ENCODE results near the gene IRGQ.

The IRGQ gene

GRCh38 chr19:43610493-43610892, 14.6 kb upstream of the IRGQ start (continued):
- TF ChIP-seq ZNF488 (tag by site-specific recombination; IDR thresholded peaks at IDR 0.05), result no peak
- TF ChIP-seq ZNF600 (tag by site-specific recombination; IDR thresholded peaks at IDR 0.05), result peak; percentile 68
- no peak for TF ChIP-seq ZNF558 (tag by site-specific recombination; IDR thresholded peaks at IDR 0.05)
- TF ChIP-seq PATZ1 (tag by site-specific recombination; IDR thresholded peaks at IDR 0.05), result 0 out of 2 replicates have a peak, but pooled peaks have one; percentile 22
- TF ChIP-seq KLF8 (tag by site-specific recombination; IDR thresholded peaks at IDR 0.05), result 0 out of 2 replicates have a peak, but pooled peaks have one; percentile 32
- TF ChIP-seq ZNF555 (tag by site-specific recombination; conservative IDR thresholded peaks at IDR 0.05), result no peak
- no peak for TF ChIP-seq ZSCAN16 (tag by site-specific recombination; IDR thresholded peaks at IDR 0.05)
- no peak for TF ChIP-seq ZNF658 (tag by site-specific recombination; IDR thresholded peaks at IDR 0.05)
- TF ChIP-seq ZNF626 (tag by site-specific recombination; IDR thresholded peaks at IDR 0.05), result no peak
- TF ChIP-seq, protein P1, sequence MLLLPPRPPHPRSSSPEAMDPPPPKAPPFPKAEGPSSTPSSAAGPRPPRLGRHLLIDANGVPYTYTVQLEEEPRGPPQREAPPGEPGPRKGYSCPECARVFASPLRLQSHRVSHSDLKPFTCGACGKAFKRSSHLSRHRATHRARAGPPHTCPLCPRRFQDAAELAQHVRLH (tag by site-specific recombination; IDR thresholded peaks at IDR 0.05), result no peak
- TF ChIP-seq ZNF248 (tag by site-specific recombination; IDR thresholded peaks at IDR 0.05), result no peak
- TF ChIP-seq ZSCAN30 (tag by site-specific recombination; IDR thresholded peaks at IDR 0.05), result 0 out of 2 replicates have a peak, but pooled peaks have one; percentile 66
- no peak; the same call in 1 of the 2 replicates for TF ChIP-seq ZEB2 (tag by site-specific recombination; IDR thresholded peaks at IDR 0.05)
- TF ChIP-seq ZNF140 (tag by site-specific recombination; IDR thresholded peaks at IDR 0.05), result no peak
- TF ChIP-seq SCRT1 (tag by site-specific recombination; IDR thresholded peaks at IDR 0.05; ENCODE audit: borderline replicate concordance), result no peak
- TF ChIP-seq, protein P2, sequence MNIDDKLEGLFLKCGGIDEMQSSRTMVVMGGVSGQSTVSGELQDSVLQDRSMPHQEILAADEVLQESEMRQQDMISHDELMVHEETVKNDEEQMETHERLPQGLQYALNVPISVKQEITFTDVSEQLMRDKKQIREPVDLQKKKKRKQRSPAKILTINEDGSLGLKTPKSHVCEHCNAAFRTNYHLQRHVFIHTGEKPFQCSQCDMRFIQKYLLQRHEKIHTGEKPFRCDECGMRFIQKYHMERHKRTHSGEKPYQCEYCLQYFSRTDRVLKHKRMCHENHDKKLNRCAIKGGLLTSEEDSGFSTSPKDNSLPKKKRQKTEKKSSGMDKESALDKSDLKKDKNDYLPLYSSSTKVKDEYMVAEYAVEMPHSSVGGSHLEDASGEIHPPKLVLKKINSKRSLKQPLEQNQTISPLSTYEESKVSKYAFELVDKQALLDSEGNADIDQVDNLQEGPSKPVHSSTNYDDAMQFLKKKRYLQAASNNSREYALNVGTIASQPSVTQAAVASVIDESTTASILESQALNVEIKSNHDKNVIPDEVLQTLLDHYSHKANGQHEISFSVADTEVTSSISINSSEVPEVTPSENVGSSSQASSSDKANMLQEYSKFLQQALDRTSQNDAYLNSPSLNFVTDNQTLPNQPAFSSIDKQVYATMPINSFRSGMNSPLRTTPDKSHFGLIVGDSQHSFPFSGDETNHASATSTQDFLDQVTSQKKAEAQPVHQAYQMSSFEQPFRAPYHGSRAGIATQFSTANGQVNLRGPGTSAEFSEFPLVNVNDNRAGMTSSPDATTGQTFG (tag by site-specific recombination; IDR thresholded peaks at IDR 0.05; ENCODE audit: borderline replicate concordance), result no peak
- TF ChIP-seq PRDM6 (tag by site-specific recombination; IDR thresholded peaks at IDR 0.05), result peak; percentile 78; the same call in 1 of the 2 replicates
- TF ChIP-seq SP2 (tag by site-specific recombination; IDR thresholded peaks at IDR 0.05), result peak; percentile 74
- no peak for TF ChIP-seq ZNF23 (tag by site-specific recombination; IDR thresholded peaks at IDR 0.05; ENCODE audit: borderline replicate concordance)
- TF ChIP-seq ZNF423 (tag by site-specific recombination; IDR thresholded peaks at IDR 0.05), result no peak
- TF ChIP-seq, protein P3, sequence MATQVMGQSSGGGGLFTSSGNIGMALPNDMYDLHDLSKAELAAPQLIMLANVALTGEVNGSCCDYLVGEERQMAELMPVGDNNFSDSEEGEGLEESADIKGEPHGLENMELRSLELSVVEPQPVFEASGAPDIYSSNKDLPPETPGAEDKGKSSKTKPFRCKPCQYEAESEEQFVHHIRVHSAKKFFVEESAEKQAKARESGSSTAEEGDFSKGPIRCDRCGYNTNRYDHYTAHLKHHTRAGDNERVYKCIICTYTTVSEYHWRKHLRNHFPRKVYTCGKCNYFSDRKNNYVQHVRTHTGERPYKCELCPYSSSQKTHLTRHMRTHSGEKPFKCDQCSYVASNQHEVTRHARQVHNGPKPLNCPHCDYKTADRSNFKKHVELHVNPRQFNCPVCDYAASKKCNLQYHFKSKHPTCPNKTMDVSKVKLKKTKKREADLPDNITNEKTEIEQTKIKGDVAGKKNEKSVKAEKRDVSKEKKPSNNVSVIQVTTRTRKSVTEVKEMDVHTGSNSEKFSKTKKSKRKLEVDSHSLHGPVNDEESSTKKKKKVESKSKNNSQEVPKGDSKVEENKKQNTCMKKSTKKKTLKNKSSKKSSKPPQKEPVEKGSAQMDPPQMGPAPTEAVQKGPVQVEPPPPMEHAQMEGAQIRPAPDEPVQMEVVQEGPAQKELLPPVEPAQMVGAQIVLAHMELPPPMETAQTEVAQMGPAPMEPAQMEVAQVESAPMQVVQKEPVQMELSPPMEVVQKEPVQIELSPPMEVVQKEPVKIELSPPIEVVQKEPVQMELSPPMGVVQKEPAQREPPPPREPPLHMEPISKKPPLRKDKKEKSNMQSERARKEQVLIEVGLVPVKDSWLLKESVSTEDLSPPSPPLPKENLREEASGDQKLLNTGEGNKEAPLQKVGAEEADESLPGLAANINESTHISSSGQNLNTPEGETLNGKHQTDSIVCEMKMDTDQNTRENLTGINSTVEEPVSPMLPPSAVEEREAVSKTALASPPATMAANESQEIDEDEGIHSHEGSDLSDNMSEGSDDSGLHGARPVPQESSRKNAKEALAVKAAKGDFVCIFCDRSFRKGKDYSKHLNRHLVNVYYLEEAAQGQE (tag by site-specific recombination; IDR thresholded peaks at IDR 0.05), result no peak
- no peak for TF ChIP-seq ZNF837 (tag by site-specific recombination; IDR thresholded peaks at IDR 0.05)
- no peak for TF ChIP-seq ZNF292 (tag by site-specific recombination; IDR thresholded peaks at IDR 0.05; ENCODE audit: borderline replicate concordance, low read depth)
- no peak for TF ChIP-seq KLF1 (tag by site-specific recombination; IDR thresholded peaks at IDR 0.05)
- TF ChIP-seq ZNF202 (tag by site-specific recombination; IDR thresholded peaks at IDR 0.05; ENCODE audit: borderline replicate concordance), result no peak
- no peak for TF ChIP-seq GLI4 (tag by site-specific recombination; IDR thresholded peaks at IDR 0.05)
- TF ChIP-seq ZNF585B (tag by site-specific recombination; IDR thresholded peaks at IDR 0.05), result no peak
- no peak for TF ChIP-seq ZNF544 (tag by site-specific recombination; IDR thresholded peaks at IDR 0.05)
- no peak for TF ChIP-seq ZNF623 (tag by site-specific recombination; IDR thresholded peaks at IDR 0.05)
- TF ChIP-seq ZNF792 (tag by site-specific recombination; IDR thresholded peaks at IDR 0.05), result no peak
- TF ChIP-seq GFI1B (tag by site-specific recombination; IDR thresholded peaks at IDR 0.05), result no peak
